ENCODE measurements around the gene SNRNP200.

DNA sequence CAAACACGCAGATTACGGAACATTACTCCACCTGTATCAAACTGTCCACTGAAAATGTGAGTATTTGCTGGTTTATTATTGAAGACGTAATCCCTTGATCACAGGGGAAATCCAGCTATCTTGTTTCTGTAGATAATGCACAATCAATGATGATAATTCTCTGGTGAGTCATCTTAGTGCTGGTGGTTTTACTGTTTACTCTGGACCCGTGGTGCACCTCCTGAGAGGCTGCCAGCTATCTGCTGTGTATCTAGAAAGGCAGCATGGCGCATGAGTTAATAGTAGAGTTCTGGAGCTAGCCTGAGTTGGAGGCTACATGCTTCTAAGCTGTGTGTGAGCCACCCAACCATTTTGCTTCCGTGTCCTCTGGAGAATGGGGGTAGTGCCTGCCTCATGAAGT, 36.7 kb upstream of the SNRNP200 start:
- TF ChIP-seq, protein P1, sequence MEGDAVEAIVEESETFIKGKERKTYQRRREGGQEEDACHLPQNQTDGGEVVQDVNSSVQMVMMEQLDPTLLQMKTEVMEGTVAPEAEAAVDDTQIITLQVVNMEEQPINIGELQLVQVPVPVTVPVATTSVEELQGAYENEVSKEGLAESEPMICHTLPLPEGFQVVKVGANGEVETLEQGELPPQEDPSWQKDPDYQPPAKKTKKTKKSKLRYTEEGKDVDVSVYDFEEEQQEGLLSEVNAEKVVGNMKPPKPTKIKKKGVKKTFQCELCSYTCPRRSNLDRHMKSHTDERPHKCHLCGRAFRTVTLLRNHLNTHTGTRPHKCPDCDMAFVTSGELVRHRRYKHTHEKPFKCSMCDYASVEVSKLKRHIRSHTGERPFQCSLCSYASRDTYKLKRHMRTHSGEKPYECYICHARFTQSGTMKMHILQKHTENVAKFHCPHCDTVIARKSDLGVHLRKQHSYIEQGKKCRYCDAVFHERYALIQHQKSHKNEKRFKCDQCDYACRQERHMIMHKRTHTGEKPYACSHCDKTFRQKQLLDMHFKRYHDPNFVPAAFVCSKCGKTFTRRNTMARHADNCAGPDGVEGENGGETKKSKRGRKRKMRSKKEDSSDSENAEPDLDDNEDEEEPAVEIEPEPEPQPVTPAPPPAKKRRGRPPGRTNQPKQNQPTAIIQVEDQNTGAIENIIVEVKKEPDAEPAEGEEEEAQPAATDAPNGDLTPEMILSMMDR (IDR thresholded peaks at IDR 0.05; ENCODE audit: low read depth, low read length) = no peak
- no peak for TF ChIP-seq EZH2phosphoT487 (IDR thresholded peaks at IDR 0.05; ENCODE audit: low read depth)

All from OCI-LY3 (cell line).